PC-9 (cell line): ENCODE measurements around the gene DOCK1. TPM values are rescaled to one million over a fixed set of nuclear protein-coding genes. Genes with fewer than 3 reads are reported as not detected.

Source experiments
- BruUV-seq: library from RNA; stranded (reverse); fragments of 400-500 nt; replicated peaks from 2 replicates; lab custom pipeline; 2021; lab: Mats Ljungman, UMichigan
- CTCF ChIA-PET: fragments of 300-600 bp; sonication (Branson Sonifier 250); formaldehyde crosslinking; loops from one replicate; lab custom pipeline; 2022; ENCODE audit warnings: antibody characterized with exemption; lab: Charles Lee
- POLR2A ChIA-PET: fragments of 300-600 bp; sonication (Branson Sonifier 250); formaldehyde crosslinking; loops from one replicate; lab custom pipeline; 2022; ENCODE audit warnings: antibody characterized with exemption; ENCODE audit not compliant: unreplicated experiment; lab: Charles Lee
- DNase-seq, 2 experiments: peaks; one replicate each; pipeline versions ENCODE4 v3.0.0 to v3.0.0-alpha.2; 2015 to 2022; ENCODE audit warnings: mixed read lengths in 1 of 2
- H2AFZ ChIP-seq: fragments of 200-600 bp; sonication (generic); 2 replicates; pipeline ENCODE4 v1.8.1; 2017; ENCODE audit warnings: antibody characterized with exemption
- H3F3A ChIP-seq: fragments of 200-600 bp; sonication (generic); 2 replicates; pipeline ENCODE4 v1.8.1; 2017; ENCODE audit warnings: antibody characterized with exemption, mild to moderate bottlenecking, low read depth; ENCODE audit not compliant: insufficient read depth
- H3K27ac ChIP-seq: fragments of 200-600 bp; sonication (generic); 2 replicates; pipeline ENCODE4 v1.6.1; 2016; ENCODE audit warnings: mixed run types
- H3K27me3 ChIP-seq: fragments of 200-600 bp; sonication (generic); 2 replicates; pipeline ENCODE4 v1.6.1; 2016; ENCODE audit warnings: low read depth, mixed run types; ENCODE audit not compliant: insufficient read depth
- H3K36me3 ChIP-seq: fragments of 200-600 bp; sonication (generic); 2 replicates; pipeline ENCODE4 v1.6.1; 2016; ENCODE audit warnings: low read depth, mixed run types
- H3K4me1 ChIP-seq: fragments of 200-600 bp; sonication (generic); replicated peaks from 2 replicates; pipeline ENCODE4 v1.6.1; 2016; ENCODE audit warnings: mixed run types; ENCODE audit not compliant: insufficient read depth
- H3K4me2 ChIP-seq: fragments of 200-600 bp; sonication (generic); 2 replicates; pipeline ENCODE4 v1.6.1; 2017; ENCODE audit warnings: mixed run types
- H3K4me3 ChIP-seq: fragments of 200-600 bp; sonication (generic); 2 replicates; pipeline ENCODE4 v1.6.1; 2016; ENCODE audit warnings: mixed run types
- H3K79me2 ChIP-seq: fragments of 200-600 bp; sonication (generic); 2 replicates; pipeline ENCODE4 v1.6.1; 2017; ENCODE audit warnings: low read depth, mixed run types
- H3K9me2 ChIP-seq: fragments of 200-600 bp; sonication (generic); 2 replicates; pipeline ENCODE4 v1.8.1; 2017; ENCODE audit warnings: mild to moderate bottlenecking; ENCODE audit not compliant: insufficient read depth
- H3K9me3 ChIP-seq: fragments of 200-600 bp; sonication (generic); 2 replicates; pipeline ENCODE4 v1.8.1; 2016; ENCODE audit warnings: low read depth; ENCODE audit not compliant: insufficient read depth
- H4K20me1 ChIP-seq: fragments of 200-600 bp; sonication (generic); 2 replicates; pipeline ENCODE4 v1.8.1; 2017; ENCODE audit not compliant: insufficient read depth
- EZH2 ChIP-seq: fragments of 200-600 bp; sonication (generic); IDR thresholded peaks from 2 replicates; pipeline ENCODE4 v1.8.0; 2017; ENCODE audit warnings: antibody characterized with exemption, low read depth
- intact Hi-C: fragments of 100-400 bp; cut with micrococcal nuclease; formaldehyde crosslinking; loops from one replicate; pipeline ENCODE4 v1.10.0; 2022; ENCODE audit not compliant: unreplicated experiment
- total RNA-seq: library from RNA; stranded (reverse); gene quantifications from 2 replicates; pipeline ENCODE4 v1.2.3, GENCODE V29; 2021
- TF ChIP-seq, protein P1 (sequence below): fragments of 200-600 bp; sonication (generic); conservative IDR thresholded peaks from 2 replicates; pipeline ENCODE4 v1.6.1; 2017; ENCODE audit warnings: mixed run types, antibody characterized with exemption, mild to moderate bottlenecking, moderate library complexity

DOCK1 gene
- total RNA-seq, 1 experiment from 2014 or later = 24.8 TPM

DNA sequence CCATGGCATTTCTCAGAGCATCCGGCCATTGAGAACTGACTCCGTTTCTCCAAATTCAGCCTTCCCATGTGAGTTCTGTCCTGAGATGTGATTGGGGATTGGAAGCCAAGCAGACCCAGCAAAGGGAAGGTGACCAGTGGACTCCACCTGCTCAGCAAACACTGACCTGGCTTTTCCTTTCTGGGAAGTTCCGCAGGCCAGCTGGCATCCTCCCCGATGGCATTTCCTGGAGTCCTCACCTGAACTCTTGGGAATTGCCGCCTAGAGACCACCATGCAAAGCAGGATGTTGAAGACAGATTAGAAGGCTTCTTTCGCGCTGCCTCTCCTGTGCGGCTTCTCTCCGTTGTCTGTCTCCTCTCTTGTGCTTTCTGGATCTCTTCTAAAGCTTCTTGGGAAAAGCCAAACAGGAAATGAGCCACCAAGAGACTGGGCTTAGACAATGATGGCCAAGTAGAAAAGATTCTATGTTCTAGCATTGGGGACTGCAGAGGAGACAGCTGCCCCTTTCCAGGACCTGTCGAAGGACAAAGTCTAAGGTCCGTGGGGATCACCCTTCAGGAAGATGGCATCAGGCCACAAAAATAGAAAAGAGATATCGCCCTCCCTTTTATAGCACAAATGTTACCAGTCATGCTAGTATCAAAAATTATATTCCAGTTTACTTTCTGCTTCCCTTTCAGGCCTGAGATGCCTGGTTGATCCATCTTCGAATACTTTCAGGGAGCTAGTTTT is 394.9 kb downstream of the DOCK1 start:
- Histone ChIP-seq H3K4me1 (no peaks in the 10 kb centered on the region; the same call in 1 of the 2 replicates), H4K20me1 (no peaks in the 10 kb centered on the region), H3K36me3 (no peaks in the 10 kb centered on the region), H3K27ac (no peak overlapping the region), H3K9me2 (no peaks in the 10 kb centered on the region), H3F3A (no peaks in the 10 kb centered on the region), H3K4me3 (no peak overlapping the region), H3K4me2 (no peak overlapping the region), H2AFZ (no peak overlapping the region), H3K9me3 (no peaks in the 10 kb centered on the region), H3K27me3 (no peaks in the 10 kb centered on the region), H3K79me2 (no peaks in the 10 kb centered on the region)
- ChIA-PET CTCF (no interaction called here), POLR2A (no interaction called here)
- DNase-seq = no peak
- TF ChIP-seq, protein P1, sequence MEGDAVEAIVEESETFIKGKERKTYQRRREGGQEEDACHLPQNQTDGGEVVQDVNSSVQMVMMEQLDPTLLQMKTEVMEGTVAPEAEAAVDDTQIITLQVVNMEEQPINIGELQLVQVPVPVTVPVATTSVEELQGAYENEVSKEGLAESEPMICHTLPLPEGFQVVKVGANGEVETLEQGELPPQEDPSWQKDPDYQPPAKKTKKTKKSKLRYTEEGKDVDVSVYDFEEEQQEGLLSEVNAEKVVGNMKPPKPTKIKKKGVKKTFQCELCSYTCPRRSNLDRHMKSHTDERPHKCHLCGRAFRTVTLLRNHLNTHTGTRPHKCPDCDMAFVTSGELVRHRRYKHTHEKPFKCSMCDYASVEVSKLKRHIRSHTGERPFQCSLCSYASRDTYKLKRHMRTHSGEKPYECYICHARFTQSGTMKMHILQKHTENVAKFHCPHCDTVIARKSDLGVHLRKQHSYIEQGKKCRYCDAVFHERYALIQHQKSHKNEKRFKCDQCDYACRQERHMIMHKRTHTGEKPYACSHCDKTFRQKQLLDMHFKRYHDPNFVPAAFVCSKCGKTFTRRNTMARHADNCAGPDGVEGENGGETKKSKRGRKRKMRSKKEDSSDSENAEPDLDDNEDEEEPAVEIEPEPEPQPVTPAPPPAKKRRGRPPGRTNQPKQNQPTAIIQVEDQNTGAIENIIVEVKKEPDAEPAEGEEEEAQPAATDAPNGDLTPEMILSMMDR = no peak
- TF ChIP-seq EZH2 = no peak
- intact Hi-C loops = no loop called here
- BruUV-seq = no TSS peak

DNA sequence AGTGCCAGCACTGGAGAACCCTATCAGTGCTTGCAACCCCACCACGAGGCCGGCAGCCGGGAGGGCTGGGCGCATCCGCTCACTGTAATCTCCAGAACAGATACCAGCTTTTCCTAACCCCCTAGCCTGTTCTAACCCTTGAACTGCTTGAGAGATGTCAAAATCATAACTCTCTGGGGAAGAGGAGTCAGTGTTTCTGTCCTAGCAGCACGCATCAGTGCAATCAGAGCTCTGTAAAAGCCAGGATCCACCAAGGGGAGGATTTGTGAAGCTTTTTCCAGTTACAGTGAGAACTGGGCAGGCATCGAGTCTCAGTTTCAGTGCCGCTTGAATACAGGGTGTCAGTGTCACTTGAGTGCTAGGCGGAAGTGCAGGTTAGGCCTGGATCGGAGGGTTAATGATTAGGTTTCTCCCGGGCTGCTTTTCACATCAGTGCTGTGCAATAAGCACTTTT is 395.7 kb downstream of the DOCK1 start:
- BruUV-seq = no TSS peak
- Histone ChIP-seq H3K27ac (no peak overlapping the region), H3K4me3 (no peak overlapping the region), H3K9me2 (no peaks in the 10 kb centered on the region), H4K20me1 (no peaks in the 10 kb centered on the region), H3K9me3 (no peaks in the 10 kb centered on the region), H3K27me3 (no peaks in the 10 kb centered on the region), H3K4me1 (no peaks in the 10 kb centered on the region; the same call in 1 of the 2 replicates), H3F3A (no peaks in the 10 kb centered on the region), H3K4me2 (no peak overlapping the region), H3K36me3 (no peaks in the 10 kb centered on the region), H2AFZ (no peak overlapping the region), H3K79me2 (no peaks in the 10 kb centered on the region)
- ChIA-PET POLR2A (no interaction called here), CTCF (no interaction called here)
- DNase-seq = no peak
- TF ChIP-seq EZH2 = no peak
- TF ChIP-seq, protein P1 = no peak
- intact Hi-C loops = no loop called here

DNA sequence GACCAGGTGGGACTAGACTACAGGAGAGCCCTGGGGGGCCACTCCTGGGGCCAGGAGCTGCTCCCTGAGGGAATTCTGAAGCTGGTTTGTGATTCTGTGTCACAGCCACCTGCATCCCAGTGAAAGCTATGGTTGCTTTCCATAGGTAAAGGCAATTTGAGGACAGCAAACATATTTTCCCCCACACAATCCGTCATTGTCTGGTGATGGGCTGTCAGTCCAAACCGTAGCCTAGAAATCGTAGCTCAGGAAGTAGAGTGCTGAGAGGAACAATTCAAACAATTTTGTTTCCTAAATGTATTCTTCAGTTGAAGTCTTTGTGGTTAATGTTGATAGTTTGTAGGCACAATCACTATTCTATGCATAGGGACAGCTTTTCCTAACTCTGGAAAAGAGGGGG is 397.1 kb downstream of the DOCK1 start:
- no peaks in the 10 kb centered on the region for H3K27me3 ChIP-seq
- H4K20me1 ChIP-seq = no peaks in the 10 kb centered on the region
- no peak overlapping the region for H2AFZ ChIP-seq
- no peak overlapping the region for H3K4me2 ChIP-seq
- no peak for DNase-seq
- ChIA-PET POLR2A (no interaction called here), CTCF (interaction anchor here (0.6 kb wide), 1 partner anchor 284 kb away, joined by 7 read pairs; no protein-coding TSS in a partner anchor)
- no peaks in the 10 kb centered on the region for H3K9me2 ChIP-seq
- no TSS peak for BruUV-seq
- H3K4me3 ChIP-seq = no peak overlapping the region
- no peak for TF ChIP-seq EZH2
- TF ChIP-seq, protein P1 = no peak
- no peaks in the 10 kb centered on the region for H3K9me3 ChIP-seq
- H3K4me1 ChIP-seq = no peaks in the 10 kb centered on the region; the same call in 1 of the 2 replicates
- intact Hi-C loops = no loop called here
- no peaks in the 10 kb centered on the region for H3K79me2 ChIP-seq
- no peaks in the 10 kb centered on the region for H3K36me3 ChIP-seq
- H3F3A ChIP-seq = no peaks in the 10 kb centered on the region
- no peak overlapping the region for H3K27ac ChIP-seq
